Cortex of kidney (tissue), 1 donor: ENCODE measurements around the gene ANO10.

ENCODE experiments used
- DNase-seq: peaks from one replicate; lab custom pipeline; 2025; lab: John Stamatoyannopoulos, UW

ANO10 gene

DNA sequence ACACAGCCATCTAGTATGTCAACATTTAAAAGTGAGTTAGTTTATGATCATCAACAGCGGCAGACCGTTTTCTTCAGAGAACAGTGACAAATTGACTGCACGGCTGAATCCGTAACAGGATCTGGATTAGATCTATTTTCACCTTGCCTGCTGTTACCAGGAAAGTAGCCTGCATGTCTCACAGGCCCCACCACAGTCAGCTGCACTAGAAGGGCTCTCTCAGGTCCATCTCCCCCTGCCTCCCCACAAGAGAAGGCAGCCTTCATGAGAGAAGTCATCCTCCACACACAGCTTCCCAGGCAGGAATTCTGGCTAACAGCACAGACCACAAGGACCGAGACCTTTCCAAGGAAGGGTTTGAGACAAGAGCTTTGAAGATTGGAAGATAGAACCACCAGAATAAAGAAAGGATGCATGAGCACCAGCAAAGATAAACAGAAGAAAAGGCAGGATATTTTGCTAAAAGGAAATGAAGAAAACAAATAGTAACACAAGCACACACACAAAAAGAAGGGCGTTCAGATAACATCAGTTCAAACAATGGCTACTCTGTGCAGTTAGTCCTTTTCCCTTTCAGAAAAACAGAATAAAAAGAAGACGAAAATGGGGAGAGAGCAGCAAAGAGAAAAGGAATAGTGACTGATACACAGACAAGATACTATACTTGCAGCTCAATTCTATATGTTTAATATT, 208.0 kb downstream of the ANO10 start:
- no peak for DNase-seq

- DNase-seq = no peak
Observed at GRCh38 chr3:43411429-43411828, 210.4 kb downstream of the ANO10 start.

- no peak for DNase-seq
Observed at GRCh38 chr3:43410592-43410991, 211.2 kb downstream of the ANO10 start.

GRCh38 chr3:43409506-43409905, 212.3 kb downstream of the ANO10 start:
- DNase-seq = no peak

- DNase-seq = no peak
Observed at GRCh38 chr3:43406643-43407023, 215.2 kb downstream of the ANO10 start.

GRCh38 chr3:43405888-43406642, 215.7 kb downstream of the ANO10 start:
- DNase-seq = no peak

DNA sequence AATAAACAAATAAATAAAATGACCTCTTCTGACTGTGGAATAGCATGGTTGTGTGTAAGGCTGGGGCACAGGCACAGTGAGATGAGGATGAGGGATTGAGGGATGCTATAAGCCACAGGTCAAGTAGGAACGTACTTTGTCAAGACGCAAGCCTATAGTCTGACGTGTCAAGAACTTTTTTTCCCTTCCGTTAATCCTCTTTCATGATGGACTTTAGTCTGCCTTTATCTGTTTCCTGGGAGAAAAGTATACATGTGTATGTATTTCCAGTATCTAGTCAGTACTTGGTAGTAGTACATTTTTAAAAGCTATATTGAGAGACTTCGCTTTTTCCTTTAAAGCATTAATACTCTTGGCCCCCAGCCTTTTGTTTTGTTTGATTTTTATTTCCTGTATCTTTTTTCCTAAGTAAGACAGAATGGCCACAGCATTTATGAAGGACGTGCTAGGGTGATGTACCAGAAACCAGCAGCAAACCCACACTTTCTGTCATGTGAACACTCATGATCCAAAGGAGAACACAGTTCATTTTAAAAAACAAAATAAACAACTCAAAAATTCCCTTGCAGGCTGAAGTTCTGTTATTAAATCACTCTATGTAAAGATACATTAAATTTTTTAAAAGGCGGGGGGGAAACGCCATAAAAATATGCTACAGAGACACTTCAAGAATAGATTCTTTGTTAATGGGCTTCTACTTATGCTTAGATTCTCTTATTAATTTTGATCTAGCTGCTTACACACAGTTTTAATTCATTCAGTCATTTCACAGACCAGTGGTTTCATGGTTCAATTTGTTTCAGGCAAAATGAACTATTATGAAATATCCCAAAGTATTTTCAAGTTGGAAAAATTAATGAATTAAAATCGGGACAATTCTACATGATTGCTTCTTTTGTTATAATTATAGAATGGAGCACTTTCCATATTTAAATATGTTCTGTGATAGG, 220.8 kb downstream of the ANO10 start:
- DNase-seq = no peak

DNA sequence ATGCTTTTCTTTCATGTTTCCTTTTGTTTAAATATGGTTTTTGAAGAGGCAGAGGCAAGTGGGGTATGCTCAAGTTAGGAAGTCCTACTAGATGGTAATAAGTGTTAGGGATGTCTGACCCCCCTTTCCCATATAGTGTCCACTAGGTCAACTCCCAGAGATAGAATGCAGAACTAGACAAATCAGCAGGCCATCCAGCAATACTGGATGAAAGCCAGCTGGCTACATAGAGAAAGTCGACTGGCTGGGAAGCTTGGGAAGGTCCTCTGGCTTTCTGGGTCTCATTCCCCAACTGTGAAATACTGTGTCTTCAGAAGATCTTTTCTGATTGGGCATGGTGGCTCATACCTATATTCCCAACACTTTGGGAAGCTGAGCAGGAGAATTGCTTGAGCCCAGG, 221.6 kb downstream of the ANO10 start:
- no peak for DNase-seq

- DNase-seq = no peak
Observed at GRCh38 chr3:43399034-43399433, 222.8 kb downstream of the ANO10 start.

DNA sequence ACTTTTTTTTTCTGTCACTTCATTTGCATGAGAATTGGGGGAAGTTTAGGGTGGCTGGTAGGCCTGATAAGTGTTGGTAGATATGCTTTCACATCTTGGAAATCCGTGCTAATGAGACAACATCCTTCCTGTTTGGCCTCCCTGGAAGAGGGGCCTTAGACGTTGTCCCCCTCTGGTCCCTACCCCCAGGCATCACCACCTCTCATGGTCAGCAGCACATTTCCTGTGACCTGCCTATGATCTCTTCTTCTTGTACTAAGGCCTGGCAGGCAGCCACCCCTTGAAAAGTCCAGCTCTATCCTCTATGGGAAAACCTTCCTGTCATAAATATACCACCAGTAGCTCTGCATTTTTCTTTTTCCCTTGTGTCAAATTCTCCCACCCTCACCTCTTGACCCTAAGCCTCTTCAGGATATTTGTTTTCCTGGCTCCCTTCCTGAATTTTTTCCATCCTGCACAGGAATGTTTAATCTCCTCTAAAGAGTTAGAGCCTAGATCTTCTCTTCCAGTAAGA, 227.7 kb downstream of the ANO10 start:
- DNase-seq = no peak

DNA sequence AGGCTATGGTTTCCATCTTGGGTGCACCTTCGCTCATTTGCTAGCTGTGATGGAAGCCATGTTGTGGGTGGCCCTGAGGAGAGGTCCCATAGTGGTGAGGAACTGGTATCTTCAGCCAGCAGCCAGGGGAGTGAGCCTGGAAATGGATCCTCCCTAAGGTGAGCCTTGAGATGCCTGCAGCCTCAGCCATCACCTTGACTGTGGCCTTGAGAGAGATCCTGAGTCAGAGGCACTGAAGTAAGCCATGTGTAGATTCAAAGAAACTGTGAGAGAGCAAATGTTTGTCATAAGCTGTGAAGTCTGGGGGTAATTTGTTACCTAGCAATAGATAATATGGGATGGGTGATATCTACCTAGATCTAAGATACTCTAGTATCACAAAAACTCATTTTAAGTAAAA, 230.2 kb downstream of the ANO10 start:
- DNase-seq = no peak

DNA sequence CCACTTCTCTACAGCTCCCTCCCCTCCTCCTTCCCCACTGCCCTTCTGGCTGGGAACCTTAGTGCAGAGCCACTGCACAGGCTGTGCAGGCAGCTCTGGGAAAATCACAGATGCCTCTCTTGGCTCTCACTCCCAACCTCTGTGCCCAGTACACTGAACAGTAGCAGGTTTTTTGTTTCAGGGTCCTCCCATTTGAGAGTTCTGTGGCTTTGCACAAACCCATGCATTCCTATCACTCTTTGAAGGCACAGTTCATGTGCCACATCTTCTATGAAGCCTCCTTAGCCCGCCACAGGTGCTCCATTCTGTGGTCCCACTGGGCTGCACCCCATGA, 231.6 kb downstream of the ANO10 start:
- no peak for DNase-seq

DNA sequence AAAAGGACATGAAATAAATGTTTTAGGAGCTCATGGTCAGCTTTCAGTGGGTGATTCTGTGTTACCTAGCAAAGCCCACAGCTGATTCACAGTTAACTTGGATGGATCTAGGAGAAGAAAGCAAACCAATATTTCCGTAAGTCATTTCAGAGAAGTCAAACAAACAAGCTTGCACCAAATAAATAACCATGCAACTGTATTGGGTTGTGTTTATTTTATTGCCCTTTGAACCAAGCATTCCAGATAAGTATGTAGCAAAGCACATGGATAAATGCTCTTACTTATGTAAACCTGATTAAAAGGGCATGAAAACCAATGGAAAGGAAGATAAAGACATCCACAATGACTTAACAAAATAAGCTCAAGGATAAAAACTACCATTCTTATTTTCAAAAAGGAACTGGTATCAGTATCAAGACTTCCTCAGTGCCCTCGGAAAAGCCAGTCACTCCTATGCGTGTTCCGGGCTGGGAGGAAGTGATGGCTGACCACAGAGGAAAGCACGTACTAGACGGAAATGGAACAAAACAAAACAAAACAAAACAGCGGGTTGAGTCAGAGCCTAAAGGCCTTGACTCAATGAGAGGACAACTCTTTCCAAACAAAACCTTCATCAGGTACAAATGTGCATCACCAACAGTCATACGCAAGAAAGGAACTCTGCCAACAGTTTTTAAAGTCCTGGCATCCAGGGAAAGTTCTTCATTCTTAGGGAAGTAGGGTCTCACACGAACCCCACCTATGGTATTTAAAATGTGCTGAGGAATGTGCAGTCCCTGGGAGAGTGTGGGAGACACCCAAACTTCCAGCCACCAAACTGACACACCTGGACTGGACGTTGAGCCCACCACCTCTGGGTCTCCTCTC, 232.2 kb downstream of the ANO10 start:
- no peak for DNase-seq

GRCh38 chr3:43388915-43389314, 232.9 kb downstream of the ANO10 start:
- no peak for DNase-seq

- no peak for DNase-seq
Observed at GRCh38 chr3:43388175-43388574, 233.6 kb downstream of the ANO10 start.

DNA sequence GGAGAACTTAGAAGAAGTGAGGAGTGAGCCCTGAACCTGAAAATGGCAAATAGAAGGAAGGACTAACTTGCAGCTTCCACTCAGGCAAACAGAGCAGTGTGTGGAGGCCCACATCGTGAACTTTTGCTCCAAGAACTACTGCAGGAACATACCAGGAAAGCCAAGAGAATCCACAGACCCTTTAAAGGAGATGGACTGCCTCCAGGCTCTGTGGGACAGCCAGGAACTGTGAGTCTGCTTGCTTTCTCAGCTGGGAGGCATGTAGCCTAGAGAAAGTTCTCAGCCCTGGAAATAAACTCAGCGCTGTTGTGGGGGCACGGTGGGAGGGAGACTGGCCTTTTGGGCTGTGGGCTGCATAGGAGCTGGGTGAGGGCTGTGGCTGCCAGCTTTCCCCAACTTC, 242.5 kb downstream of the ANO10 start:
- no peak for DNase-seq

GRCh38 chr3:43378066-43378935, 243.5 kb downstream of the ANO10 start:
- no peak for DNase-seq

DNA sequence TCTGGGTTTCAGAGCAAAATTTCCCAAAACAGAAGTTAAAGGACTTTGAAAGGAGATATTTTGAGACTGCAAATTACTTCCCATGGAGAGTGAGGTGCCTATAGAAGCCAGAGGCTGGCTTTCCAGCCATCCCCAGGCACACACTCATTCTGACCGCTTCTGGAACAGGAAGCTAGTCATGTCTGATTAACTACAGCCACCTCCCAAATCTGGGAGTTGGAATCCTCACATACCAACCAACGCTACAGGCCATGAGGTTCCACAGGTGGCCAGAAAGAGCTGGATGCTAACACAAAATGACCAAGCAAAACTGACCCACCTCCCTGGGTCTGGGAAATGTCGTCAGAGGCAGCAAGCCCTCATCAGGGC, 248.3 kb downstream of the ANO10 start:
- DNase-seq = no peak

DNA sequence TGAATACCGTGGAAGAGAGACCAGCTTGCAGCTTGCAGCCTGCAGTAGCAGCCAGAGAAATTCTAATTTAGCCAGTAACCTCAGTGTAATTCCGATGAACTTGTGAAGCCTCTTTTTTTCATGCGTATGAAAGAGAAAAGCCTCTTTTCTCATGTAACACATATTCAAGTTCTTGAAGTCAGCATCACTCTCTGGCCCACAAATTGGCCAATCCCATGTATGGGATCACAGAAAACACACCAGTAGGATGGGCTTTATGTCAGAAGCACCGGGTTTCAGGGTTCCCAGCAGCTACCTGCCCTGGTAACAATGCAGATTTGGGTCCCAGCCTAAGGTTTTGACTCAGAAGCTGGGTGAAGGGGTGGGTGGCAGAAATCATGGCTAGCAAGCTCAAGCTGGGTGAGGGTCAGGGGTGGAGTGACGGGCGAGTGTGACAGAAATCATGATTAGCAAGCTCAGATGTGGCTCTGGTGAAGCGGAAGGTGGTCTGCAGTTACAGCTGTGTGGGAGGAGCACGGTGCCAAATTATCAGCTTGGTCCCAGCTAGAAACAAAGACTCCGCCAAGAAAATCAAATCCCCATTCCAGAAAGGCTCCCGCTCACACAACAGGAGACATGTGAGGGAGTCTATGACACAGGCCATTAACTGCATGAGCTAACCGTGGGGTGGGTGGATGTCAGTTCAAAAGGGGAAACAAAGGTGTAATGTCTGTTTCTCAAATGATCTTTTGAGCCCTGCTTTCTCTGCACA, 248.8 kb downstream of the ANO10 start:
- DNase-seq = no peak
